Astrocyte of the hippocampus (primary cell): Measurements from ENCODE around the gene ATP11A.

ENCODE experiments used
- DNase-seq: peaks from one replicate; pipeline ENCODE4 v3.0.0; 2011; ENCODE audit warnings: low read depth, low spot score

The ATP11A gene

DNA sequence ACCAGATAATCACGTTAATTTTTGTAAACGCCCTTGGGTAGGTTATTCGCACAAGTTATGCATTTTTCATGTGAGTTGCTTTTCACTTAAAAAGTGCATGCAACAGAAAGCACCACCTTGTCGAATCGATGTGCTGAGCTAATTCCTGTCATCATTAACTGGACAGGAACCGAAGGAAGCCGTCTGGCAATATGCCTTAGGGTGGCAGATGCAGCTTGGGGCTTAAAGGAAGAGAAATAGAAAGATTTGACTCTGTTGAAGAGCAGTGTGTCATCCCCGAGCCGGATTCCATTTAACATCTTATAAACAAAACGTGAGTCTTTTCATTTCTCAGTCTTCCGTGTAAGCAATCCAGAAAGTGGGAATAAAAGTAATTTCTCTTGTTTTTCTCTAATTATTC, 70.0 kb downstream of the ATP11A start:
- no peak for DNase-seq

DNA sequence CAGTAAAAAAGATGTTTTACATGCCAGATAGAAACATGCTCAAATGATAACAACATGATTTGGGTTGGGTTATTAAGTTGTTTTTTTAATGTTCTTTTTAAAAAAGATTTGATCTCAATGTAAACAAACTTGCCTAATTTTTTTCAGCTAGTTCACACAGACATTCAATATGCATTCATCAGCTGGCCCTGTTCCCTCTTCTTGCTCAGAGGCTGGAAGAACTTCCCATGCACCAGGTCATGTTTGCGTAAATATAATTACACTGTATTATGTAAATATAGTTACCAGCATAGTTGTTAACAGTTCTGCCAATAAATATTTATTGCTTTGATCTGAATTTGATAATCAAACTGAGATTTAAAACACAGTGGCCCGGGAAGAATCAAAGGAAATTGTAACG, 70.6 kb downstream of the ATP11A start:
- DNase-seq = no peak

DNA sequence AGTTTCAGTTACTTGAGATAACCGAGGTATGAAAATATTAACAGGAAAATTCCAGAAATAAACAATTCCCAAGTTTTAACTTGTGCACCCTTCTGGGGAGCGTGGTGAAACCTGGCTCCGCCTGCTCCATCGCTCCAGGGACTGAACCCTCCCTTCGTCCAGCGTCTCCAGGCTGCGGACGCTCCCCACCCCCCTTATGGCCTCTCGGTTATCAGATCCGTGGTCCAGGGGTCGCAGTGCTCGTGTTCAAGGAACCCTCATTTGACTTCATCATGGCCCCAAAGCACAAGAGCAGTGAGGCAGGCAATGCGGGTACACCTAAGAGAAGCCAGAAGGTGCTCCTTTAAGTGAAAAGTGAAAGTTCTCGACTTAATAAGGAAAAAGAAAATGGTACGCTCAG, 71.1 kb downstream of the ATP11A start:
- DNase-seq = no peak

DNA sequence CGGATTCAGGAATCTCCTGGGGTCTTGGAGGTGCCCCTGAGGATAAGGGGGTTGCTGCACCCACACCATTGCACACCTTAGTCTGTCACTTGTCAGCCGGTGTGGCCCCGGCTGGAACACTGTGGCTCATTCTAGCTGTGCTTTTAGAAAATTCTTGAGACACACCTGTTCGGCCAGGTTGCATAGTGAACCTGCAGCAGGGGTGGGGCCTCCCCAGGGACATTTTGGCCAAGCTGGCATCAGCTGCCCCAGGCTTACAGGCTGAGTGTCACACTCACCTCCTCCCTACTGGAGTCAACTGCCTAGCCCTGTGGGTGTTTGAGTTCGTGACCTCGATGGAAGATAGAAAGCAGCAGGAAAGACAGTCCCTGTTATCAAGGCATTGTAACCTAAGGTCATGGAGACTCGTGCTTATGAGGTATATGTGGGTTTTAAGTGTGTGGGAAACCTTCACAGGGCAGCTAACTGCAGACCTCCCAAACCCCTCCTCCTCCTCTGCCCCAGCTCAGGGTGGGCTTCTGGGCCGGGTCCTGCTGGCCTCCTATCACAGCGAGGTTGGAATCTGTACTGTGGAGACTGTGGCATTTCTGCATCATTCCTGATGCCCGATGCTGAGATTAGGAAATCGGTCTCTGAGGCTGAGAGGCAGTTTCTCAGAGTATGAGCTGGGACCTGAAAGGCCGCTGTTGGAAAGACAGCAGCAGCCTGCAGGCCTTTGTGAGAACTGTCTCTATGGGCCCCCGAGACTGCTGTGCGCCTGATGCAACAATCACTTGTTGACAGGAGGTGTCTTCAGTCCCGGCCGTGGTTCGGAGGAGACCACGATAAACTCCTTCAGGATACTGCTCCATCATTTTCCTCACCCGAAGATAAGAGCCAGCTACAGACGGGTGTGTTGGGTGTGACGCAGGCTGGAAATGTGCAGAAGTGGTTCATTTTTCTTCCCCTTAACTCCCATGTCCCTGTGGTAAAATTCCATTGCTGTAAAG, 72.2 kb downstream of the ATP11A start:
- DNase-seq = no peak

DNA sequence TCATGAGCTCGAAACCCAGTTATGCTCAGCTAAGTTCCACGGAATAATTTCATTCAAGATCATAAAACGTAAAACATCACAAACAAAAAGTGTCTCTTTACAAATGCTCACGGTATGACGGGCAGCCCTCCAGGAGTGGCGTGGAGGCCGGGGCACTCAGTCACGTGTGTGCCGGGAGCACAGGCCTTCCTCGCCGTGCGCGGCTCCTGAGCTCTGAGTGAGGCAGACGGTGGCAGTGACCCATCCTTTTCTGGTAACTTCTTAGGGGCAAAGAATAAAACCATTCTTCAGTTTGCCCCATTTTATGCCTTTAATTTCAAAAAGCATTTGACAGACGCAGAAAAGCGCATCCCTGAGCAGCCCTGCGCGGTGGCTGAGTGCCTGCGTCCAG, 72.8 kb downstream of the ATP11A start:
- DNase-seq = no peak

DNA sequence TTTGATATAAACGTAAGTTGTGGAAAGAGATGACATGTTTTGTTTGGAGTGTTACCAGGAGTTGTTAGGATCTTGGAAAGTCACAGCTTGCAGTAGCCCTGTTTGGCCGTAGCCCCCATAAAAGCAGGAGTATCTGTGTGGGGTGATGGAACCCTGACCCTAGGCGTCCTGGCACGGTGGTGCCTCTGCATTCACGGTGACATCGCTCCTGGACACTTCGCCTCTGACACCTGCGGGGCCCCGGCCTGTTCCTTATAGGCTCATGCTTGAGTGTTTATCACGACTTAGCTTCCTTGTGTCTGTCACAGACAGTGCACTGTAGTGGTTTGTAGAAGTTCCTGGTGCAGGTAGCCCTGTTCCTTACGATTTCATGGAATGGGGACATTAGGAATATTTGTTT, 74.2 kb downstream of the ATP11A start:
- DNase-seq = no peak

DNA sequence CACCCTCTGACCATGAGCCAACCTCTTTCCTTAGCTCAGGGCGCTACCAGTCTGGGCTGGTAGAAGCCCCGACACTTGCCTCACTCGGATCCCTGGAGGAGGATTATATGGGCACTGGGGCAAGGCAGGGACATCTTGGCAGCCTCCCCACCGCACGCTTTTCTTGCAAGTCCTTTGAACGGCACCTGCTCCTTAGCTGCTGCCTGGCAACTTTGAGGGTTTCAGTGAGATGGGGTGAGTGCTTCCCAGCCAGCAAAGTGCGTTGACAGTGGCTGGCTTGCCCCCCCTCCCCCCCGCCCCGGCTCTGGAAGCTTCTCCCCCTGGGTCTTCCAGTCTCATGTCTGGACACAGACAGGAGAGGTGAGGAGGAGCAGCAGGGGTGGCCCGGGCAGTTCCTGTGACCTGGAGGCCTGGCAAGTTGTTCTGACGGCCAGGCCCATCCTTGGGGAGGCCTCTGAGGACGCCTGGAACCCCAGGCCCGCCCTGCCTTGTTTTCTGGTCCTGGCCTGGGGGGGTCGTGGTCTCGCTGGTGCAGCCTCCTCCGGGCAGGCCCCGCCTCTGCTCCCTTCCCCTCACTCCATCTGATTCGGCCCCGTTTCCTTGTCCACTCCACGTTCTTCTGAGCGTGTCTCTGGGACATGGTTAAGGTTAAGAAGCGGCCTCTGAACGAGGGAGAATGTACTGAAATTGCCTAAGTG, 75.2 kb downstream of the ATP11A start:
- DNase-seq = no peak

DNA sequence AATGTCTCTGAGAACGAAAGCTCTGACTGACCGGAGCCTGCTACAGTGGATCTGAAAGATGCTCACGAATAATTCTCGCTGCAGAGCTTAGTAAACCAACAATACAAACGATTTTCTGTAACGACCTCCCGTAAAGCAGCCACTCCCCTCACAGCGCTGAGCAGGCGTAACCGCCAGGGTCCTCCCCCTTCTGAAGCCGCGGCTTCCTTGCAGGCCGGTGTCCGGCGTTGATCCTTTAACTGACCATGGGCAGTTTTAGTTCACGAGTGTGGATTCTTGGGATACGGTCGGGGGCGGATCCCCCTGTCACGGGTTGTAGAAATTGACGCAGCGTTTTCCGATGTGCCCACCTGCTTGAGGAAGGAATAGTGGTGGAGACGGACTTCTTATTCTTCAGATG, 75.9 kb downstream of the ATP11A start:
- DNase-seq = no peak

DNA sequence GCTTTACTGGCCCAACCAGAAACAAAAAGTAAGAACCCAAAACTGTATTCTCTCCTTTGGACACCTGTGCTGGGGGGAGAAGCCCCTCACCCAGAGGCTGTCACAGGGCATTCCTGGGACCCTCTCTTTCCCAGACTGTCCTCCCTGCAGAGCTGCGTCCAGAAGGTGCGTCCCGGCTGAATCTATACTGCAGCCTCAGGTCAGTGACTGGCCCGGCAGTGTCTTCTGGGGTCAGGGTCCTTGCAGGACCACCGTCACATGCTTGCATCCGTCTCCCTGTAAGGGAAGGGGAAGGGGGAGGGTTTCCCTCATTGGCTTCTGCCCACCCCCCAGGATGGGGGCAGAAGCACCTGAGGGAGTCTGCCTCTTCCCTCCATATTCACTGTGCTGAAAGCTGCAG, 76.5 kb downstream of the ATP11A start:
- no peak for DNase-seq

DNA sequence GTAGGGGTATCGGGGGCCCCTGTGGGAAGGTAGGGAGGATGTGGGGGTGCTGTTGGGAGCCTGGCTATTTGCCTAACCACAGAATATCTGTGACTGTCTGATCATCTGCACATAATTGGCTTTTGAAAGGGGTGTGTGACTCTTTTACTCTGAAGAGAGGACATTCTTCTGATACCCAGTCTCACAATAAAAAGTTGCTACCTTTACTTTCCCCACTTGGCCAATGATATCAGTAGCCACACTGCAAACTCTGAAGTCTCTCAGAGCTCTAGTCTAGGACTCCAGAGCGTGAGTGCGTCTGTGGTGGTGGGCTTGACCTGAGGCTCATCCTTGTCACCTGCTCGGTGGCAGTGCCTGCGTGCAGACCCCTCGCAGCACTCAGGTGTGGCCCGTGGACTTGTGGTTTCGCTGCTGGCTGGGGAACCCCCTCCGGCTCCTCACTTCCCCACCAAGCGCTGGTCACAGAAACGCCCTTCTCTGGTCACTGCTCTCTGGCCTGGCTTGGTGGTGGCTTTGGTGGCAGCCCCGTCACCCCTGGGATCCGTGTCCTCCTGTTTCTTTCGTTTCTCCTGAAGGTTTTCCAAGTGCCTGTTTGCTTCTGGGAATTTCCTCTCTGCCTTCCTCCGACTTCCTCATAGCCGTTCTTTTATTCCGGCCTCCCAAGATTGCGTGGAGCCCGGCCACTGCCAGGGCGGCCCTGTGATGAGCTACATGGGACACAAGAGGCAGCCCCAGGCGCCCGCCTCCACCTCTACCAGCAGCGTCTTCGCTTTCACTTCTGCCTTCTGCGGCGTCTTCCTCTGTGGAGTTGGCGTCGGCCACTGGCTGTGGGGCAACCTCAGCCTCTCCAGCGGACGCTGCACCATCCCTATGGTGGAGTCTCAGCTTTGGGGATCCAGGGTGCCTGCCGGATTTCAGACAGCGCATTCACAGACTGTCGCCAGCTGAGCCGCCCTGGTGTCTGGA, 78.0 kb downstream of the ATP11A start:
- DNase-seq = no peak

DNA sequence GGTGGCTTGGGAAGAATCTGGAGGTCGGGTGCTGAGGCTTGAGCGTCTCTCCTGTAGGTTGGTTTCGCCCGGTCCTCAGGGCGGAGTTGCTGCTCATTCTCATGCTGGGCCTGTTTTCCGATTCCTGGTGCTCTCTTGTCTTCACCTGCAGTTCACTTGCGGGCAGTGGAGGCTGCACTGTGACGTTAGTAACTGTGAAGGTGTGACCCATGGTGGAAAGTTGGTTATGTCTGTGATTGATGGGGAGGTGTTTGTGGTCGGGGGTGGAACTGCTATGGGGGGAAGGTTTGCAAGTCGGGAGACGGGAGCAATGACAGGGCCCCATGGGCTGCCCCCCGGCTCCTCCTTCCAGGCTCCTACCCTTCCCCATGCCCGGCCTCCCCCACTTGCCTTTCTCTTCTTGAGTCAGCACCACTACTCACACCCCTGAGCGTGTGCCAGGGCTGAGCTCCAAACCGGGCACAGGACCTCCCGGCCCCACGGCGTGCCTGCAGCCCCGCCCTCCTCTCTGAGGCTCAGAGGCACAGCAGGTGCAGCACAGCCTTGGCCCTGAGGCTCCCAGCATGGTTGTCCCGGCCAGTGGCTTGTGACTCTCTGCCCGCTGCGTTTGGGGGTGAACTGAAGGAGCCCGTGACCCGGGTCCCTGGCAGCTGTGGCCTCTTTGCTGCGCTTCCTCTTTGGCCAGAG, 79.1 kb downstream of the ATP11A start:
- DNase-seq = peak; percentile 19

DNA sequence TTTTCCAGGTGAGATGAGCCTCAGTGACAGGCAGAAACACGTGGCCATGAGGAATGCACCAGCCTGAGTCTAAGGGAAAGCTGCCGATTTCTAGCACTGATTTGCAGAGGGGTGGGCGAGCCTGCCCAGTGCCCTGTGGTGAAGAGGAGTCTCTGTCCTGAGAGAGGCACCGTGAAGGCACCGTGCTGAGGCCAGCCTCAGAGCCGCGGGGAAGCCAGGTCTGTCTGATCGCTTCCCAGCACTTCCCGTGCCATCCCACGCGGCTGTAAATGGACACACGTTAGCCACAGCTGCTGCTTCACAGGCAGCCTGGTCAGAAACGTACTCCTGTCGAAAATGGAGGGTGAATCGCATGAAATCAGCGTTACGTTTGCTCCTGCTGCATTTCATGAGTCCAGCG, 79.8 kb downstream of the ATP11A start:
- no peak for DNase-seq

DNA sequence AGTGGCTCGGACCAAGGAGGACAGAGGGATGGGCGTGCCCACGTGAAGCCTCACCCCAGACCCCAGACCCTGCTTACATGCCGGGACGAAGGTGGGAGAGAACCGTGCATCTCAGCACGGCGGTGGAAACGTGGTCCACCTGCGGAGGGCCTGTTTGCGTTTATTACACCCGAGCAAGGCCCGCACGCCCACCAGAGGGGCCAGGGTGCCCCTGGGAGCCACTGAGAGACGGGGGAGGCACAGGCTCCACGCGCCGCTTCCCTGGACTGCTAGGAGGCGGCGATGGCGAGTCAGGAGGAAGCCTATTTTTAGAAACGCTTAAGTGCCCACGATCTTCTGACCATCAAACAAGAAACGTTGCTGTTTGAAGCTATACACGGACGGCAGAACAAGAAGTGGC, 80.7 kb downstream of the ATP11A start:
- DNase-seq = no peak

DNA sequence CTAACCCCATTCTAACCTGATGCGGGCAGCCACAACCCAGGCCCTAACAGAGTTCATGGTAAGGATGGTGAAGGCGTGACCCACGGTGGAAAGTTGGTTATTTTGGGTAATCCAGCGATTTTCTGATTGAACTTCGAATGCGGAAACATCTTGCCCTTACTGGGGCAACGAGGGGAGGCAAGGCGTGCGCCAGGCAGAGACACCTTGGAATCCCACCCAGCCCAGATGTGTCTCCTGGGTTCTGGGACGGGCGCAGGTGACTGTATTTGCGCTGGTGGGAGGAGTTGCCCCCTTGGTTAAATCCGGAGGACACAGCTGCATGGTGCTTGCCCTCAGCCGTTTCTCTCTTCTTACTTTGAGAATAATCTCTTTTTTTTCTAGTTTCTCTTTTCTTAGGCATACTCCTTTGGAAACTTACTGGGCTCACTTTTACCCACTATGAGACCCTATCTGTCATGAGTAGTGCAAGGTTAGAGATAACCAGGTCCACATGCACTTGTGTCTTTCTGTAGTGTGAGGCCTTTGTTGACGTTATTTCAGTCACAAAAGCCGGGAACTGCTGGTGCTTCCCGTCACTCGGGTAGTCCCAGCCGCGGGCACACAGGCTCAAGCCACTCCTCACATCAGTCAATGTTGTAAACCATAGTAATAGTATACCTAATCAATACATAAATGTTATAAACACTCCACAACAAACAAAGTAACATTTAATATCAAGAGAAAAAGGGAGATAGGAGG, 81.5 kb downstream of the ATP11A start:
- DNase-seq = no peak

DNA sequence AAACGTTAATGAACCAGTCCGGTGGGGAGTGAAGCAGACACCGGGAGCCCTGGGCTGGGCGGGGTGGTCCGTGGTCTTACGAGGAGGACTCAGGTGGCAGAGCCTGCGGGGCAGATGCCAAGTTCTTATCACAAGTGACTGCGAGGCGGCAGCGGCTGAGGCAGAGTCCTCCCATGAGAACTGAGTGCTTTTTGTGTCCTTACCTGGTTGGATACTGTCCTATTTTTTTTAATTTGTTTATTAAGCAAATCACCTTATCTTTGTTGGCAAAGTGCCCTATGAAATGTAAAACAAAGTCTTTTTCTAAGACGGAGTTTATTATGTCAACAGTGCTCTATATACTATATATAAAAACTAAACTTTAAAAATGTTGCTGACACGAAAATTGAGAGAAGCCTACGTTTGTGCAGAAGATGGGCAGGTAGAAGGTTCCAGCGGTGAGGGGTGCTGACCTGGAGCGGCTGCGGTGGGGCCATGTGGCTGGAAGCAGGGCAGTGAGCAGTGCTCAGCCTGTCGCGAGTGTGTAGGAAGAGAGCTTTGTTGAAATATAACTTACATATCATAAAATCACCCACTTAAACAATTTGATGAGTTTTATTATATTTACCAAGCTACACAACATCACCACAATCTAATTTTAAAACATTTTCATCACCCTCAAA, 82.2 kb downstream of the ATP11A start:
- no peak for DNase-seq

DNA sequence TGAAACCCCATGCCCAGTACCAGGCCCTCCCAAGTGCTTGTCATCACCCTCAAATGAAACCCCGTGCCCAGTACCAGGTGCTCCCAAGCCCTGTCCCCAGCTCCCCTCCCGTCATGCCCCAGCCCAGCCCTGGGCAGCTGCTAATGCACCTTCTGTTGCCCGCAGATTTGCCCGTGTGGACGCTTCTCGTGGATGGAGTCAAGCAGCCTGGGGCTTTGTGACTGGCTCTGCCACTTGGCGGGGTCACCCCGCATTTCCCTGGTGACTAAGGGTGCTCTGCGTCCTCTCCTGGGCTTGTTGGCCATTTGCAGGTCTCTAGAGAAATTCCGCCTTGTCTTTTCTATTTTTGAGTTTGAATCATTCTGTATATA, 82.7 kb downstream of the ATP11A start:
- no peak for DNase-seq

DNA sequence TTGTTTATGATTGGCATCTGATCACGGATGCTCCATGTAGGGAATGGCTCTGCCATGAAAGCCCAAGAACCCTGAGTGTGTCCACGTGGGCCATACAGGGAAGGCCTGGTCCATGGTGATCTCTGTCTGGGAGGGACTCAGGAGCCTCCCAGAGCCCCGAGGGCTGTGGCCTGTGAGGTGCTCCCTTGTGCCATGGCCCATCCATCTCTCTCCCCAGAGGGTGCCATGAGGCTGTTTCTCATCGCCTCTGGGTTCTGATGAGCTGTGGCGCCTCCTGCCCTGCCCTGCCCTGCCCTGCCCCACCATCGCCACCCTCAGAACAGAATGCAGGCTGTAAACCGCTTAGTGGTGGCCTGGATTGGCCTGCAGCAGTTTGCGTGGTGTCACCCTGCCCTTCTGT, 83.1 kb downstream of the ATP11A start:
- no peak for DNase-seq

DNA sequence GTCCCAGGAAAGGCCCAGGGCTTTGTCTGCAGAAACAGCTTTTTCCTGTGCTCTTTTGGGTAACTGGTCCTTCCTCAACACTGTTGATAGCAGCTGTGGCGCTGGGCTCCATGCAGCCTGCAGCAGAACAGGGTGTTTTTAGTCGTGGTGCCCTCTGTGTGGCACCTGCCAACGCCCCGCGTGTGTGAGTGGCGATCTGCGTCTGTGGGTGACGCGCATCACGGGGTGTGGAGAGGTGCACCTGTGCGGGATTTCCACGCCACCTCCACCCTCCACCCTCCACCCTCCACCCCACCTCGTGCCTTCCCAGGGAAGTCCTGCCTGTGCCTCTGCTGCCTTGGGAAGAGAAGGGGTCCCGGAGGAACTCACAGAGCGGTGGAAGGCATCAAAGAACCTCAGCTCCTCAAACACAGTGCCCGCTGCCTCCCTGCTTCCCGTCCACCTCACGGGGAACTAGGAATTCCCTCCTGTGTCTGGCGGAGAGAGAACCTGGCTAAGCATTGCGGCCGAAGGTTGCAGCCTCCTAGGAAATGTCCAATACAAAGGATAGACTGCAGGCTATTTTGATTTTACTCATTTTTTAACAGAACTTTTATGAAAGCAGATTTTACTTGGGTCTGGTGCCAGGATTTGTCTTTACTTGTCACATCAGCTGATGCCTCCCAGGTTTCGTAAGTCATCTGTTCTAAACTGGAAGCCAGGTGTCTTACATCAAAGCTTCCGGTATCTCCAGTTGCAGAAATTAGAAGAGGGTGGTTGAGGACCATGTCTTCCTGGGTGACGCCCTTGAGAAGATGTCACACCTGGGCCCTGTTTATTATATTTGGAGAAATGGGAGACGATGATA, 84.0 kb downstream of the ATP11A start:
- no peak for DNase-seq

DNA sequence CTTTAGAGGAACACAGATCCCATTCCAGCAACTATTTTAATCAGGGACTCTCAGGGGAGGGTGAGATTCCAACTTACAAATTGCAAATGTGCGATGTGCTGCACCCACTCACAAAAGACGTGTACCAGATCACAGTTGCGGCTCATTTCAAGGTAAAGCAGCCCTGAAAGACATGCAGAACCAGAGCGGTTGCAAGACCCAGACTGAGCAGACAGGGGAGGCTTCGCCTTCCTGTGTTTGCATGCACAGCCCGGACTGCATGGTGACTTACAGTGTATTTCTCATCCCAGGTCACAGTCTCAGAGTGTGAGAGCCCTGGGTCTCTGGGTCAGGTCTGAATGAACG, 84.6 kb downstream of the ATP11A start:
- DNase-seq = no peak
